GM12891 (cell line): ENCODE measurements around the gene DR1.

Source experiments
- DNase-seq: peaks from one replicate; pipeline ENCODE4 v3.0.0; 2011; ENCODE audit warnings: low spot score; ENCODE audit not compliant: insufficient read length
- FAIRE-seq: peaks from 2 replicates; lab custom pipeline; 2011; peaks lifted over from hg19 to GRCh38; lab: Jason Lieb, UNC
- PAX5 ChIP-seq: IDR thresholded peaks from 2 replicates; pipeline ENCODE4 v1.6.1; 2011; ENCODE audit warnings: low read length, moderate library complexity, mild to moderate bottlenecking; ENCODE audit not compliant: insufficient read depth, severe bottlenecking
- POLR2A ChIP-seq: IDR thresholded peaks from 2 replicates; pipeline ENCODE4 v1.6.1; 2011; ENCODE audit warnings: low read depth, low read length, control low read depth
- POLR2AphosphoS5 ChIP-seq: IDR thresholded peaks from 2 replicates; pipeline ENCODE4 v1.6.1; 2011; ENCODE audit warnings: low read depth, low read length, control low read depth
- POU2F2 ChIP-seq: IDR thresholded peaks from 2 replicates; pipeline ENCODE4 v1.6.1; 2011; ENCODE audit warnings: low read depth, mild to moderate bottlenecking, control low read depth, low read length, moderate library complexity
- SPI1 ChIP-seq: IDR thresholded peaks from 2 replicates; pipeline ENCODE4 v1.6.1; 2011; ENCODE audit warnings: low read depth, low read length, control low read depth
- TAF1 ChIP-seq: IDR thresholded peaks from 2 replicates; pipeline ENCODE4 v1.6.1; 2011; ENCODE audit warnings: low read depth, low read length, control low read depth

Gene DR1

GRCh38 chr1:93338387-93339146 lies 7.1 kb upstream of the DR1 start:
- TF ChIP-seq POLR2AphosphoS5 (no peak), PAX5 (no peak), TAF1 (no peak), POU2F2 (no peak), POLR2A (no peak), SPI1 (no peak)
- FAIRE-seq (no peak), DNase-seq (no peak)

DNA sequence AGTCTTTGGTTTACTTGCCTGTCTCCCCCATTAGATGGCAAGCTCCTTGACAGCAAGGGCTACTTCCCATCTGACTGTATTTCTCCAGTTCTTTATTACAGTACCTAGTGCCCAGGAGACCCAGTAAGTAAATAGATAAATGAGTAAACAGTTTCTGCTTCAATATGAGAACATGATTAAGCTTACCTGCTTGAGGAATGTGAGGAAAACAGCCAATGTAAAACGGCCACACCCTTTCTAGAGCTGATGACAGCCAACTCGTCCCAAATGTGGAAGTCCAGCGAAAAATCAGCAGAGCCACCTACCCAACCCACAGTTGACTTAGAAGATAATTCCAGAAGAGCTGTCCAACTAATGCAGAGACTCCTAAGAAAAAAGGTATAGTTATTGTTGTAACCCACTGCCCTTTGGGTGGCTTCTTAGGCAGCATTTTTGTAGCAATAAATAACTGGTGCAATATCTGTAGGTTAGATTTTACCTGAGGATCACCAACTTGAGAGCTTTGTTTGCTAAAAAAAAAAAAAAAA lies 6.5 kb upstream of the DR1 start:
- DNase-seq: no peak
- FAIRE-seq: no peak

GRCh38 chr1:93340090-93340489 lies 5.6 kb upstream of the DR1 start:
- FAIRE-seq: no peak
- TF ChIP-seq PAX5 (no peak), POLR2AphosphoS5 (no peak), TAF1 (no peak), SPI1 (no peak), POU2F2 (no peak), POLR2A (no peak)
- no peak for DNase-seq

More for the DNA sequence above, 6.5 kb upstream of the DR1 start:
- TF ChIP-seq POLR2AphosphoS5: no peak
- no peak for TF ChIP-seq SPI1
- TF ChIP-seq TAF1: no peak
- no peak for TF ChIP-seq POU2F2
- no peak for TF ChIP-seq PAX5
- no peak for TF ChIP-seq POLR2A

GRCh38 chr1:93344484-93344883 lies 1.2 kb upstream of the DR1 start:
- no peak for FAIRE-seq
- no peak for DNase-seq

GRCh38 chr1:93344886-93345632 lies 648 bp upstream of the DR1 start:
- FAIRE-seq (no peak), DNase-seq (no peak)
- TF ChIP-seq TAF1 (no peak), SPI1 (peak; percentile 44), POLR2AphosphoS5 (no peak), POLR2A (no peak)

More at GRCh38 chr1:93344484-93344883, 1.2 kb upstream of the DR1 start:
- TF ChIP-seq PAX5: no peak
- TF ChIP-seq POLR2AphosphoS5: no peak

GRCh38 chr1:93346421-93346993 lies 800 bp downstream of the DR1 start:
- no peak for DNase-seq
- peak; percentile 43 for FAIRE-seq
- TF ChIP-seq TAF1 (no peak), SPI1 (no peak), POLR2AphosphoS5 (no peak), POU2F2 (no peak), PAX5 (no peak), POLR2A (no peak)

DNA sequence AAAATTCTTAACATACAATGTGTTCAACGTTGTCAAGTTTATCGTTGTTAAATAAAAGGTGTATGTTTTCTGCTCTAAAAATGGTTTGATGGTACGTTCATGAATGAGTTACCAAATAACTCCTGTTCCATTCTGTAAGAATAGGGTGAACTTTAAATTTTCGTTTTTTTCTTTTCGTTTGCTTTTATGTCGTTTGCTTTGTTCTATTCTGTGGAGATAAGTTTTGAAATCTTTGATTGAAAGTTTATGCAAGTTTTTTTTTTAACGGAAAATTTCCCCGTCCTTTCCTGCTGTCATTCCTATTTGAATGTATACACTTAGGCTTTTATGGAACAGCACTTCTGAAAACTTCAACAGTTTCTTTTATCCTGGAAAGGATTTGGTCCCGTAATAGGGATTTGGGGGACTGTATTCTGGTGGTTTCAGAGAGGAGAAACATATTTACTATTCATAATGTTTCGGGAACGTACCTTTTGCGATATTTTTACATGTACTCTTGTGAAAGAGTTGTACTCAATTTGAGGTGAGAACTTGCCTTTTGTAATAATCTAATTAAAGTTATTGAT lies 1.7 kb downstream of the DR1 start:
- TF ChIP-seq SPI1 (no peak), TAF1 (no peak), POU2F2 (no peak), POLR2A (no peak), PAX5 (no peak), POLR2AphosphoS5 (no peak)
- DNase-seq: no peak
- FAIRE-seq: no peak

GRCh38 chr1:93348104-93348728 lies 2.5 kb downstream of the DR1 start:
- DNase-seq: no peak
- FAIRE-seq: no peak
- no peak for TF ChIP-seq POLR2AphosphoS5
- no peak for TF ChIP-seq TAF1
- TF ChIP-seq PAX5: no peak
- TF ChIP-seq SPI1: no peak
- TF ChIP-seq POU2F2: no peak
- TF ChIP-seq POLR2A: no peak
